ENCODE data around the gene ABCA8.
"Not testable (repeated sequence)": the region's sequence is repeated elsewhere in the genome, so short reads cannot be mapped to it uniquely, and the experiment has no call there.

Gene ABCA8

GRCh38 chr17:68829211-68829610 lies 126.0 kb downstream of the ABCA8 start:
- H3K27me3 ChIP-seq: no peaks in the 10 kb centered on the region
- no peaks in the 10 kb centered on the region for H3K4me1 ChIP-seq (ENCODE audit: control insufficient read depth in 1 of 2, insufficient read depth in 1 of 2, low read depth in 1 of 2, low read length in 1 of 2)
- no peaks in the 10 kb centered on the region for H3K9me3 ChIP-seq
- no peak overlapping the region for H3K27ac ChIP-seq
- no peak overlapping the region for H3K4me3 ChIP-seq (ENCODE audit: low read depth in 1 of 2, low read length in 1 of 2)
- no peaks in the 10 kb centered on the region for H3K36me3 ChIP-seq
- no peak for TF ChIP-seq CTCF (IDR thresholded peaks at IDR 0.05)

GRCh38 chr17:68824707-68825106 lies 130.5 kb downstream of the ABCA8 start:
- Histone ChIP-seq H3K4me1 (ENCODE audit: control insufficient read depth in 1 of 2, insufficient read depth in 1 of 2, low read depth in 1 of 2, low read length in 1 of 2) (no peaks in the 10 kb centered on the region), H3K27ac (no peak overlapping the region), H3K4me3 (ENCODE audit: low read depth in 1 of 2, low read length in 1 of 2) (no peak overlapping the region), H3K27me3 (no peaks in the 10 kb centered on the region), H3K9me3 (no peaks in the 10 kb centered on the region), H3K36me3 (no peaks in the 10 kb centered on the region)
- no peak for TF ChIP-seq CTCF (IDR thresholded peaks at IDR 0.05)

- not testable (repeated sequence) for H3K27me3 ChIP-seq; H3K4me3 ChIP-seq (ENCODE audit: low read depth in 1 of 2, low read length in 1 of 2); H3K27ac ChIP-seq; H3K4me1 ChIP-seq (ENCODE audit: control insufficient read depth in 1 of 2, insufficient read depth in 1 of 2, low read depth in 1 of 2, low read length in 1 of 2); H3K36me3 ChIP-seq; H3K9me3 ChIP-seq
Observed at GRCh38 chr17:68824185-68824584, 131.0 kb downstream of the ABCA8 start.

GRCh38 chr17:68822719-68823289 lies 132.4 kb downstream of the ABCA8 start:
- Histone ChIP-seq H3K4me3 (ENCODE audit: low read depth in 1 of 2, low read length in 1 of 2) (no peak overlapping the region), H3K9me3 (no peaks in the 10 kb centered on the region), H3K27me3 (no peaks in the 10 kb centered on the region), H3K27ac (no peak overlapping the region), H3K4me1 (ENCODE audit: control insufficient read depth in 1 of 2, insufficient read depth in 1 of 2, low read depth in 1 of 2, low read length in 1 of 2) (no peaks in the 10 kb centered on the region), H3K36me3 (no peaks in the 10 kb centered on the region)
- TF ChIP-seq CTCF (IDR thresholded peaks at IDR 0.05): no peak

- Histone ChIP-seq H3K27me3 (no peaks in the 10 kb centered on the region), H3K36me3 (no peaks in the 10 kb centered on the region), H3K4me3 (ENCODE audit: low read depth in 1 of 2, low read length in 1 of 2) (no peak overlapping the region), H3K27ac (no peak overlapping the region), H3K9me3 (no peaks in the 10 kb centered on the region), H3K4me1 (ENCODE audit: control insufficient read depth in 1 of 2, insufficient read depth in 1 of 2, low read depth in 1 of 2, low read length in 1 of 2) (no peaks in the 10 kb centered on the region)
- no peak for TF ChIP-seq CTCF (IDR thresholded peaks at IDR 0.05)
Observed at GRCh38 chr17:68821860-68822696, 133.1 kb downstream of the ABCA8 start.

GRCh38 chr17:68820825-68821481 lies 134.2 kb downstream of the ABCA8 start:
- H3K27me3 ChIP-seq: no peaks in the 10 kb centered on the region
- TF ChIP-seq CTCF (IDR thresholded peaks at IDR 0.05): no peak
- no peaks in the 10 kb centered on the region for H3K4me1 ChIP-seq (ENCODE audit: control insufficient read depth in 1 of 2, insufficient read depth in 1 of 2, low read depth in 1 of 2, low read length in 1 of 2)
- no peak overlapping the region for H3K27ac ChIP-seq
- H3K4me3 ChIP-seq (ENCODE audit: low read depth in 1 of 2, low read length in 1 of 2): no peak overlapping the region
- H3K36me3 ChIP-seq: no peaks in the 10 kb centered on the region
- H3K9me3 ChIP-seq: no peaks in the 10 kb centered on the region

All from neutrophil (primary cell).